Adrenal gland (tissue), 5 donors: Measurements from ENCODE around the gene LILRB1.

Experiments used
- CTCF ChIP-seq, 6 experiments: fragments of 450-650 bp in 4 of 6; fragments of 200-600 bp in 2 of 6; sonication (generic) in 1 of 6; IDR thresholded peaks; 1 replicate in 5 of 6; 2 replicates in 1 of 6; pipeline versions ENCODE4 v1.5.1 to v1.8.0; 2016 to 2021; ENCODE audit warnings: antibody characterized with exemption in 6 of 6, mild to moderate bottlenecking in 2 of 6, moderate library complexity in 1 of 6
- POLR2A ChIP-seq, 2 donors: fragments of 450-650 bp; IDR thresholded peaks; one replicate each; pipeline ENCODE4 v1.6.1; 2017; ENCODE audit warnings: antibody characterized with exemption in 2 of 2, mild to moderate bottlenecking in 2 of 2, moderate library complexity in 1 of 2
- donor health status: DM: no; HTN: no; CAD: no.

- TF ChIP-seq CTCF (IDR thresholded peaks at IDR 0.05): no peak
- no peak for TF ChIP-seq POLR2A (IDR thresholded peaks at IDR 0.05)
These were observed 46.9 kb downstream of the LILRB1 start for GRCh38 chr19:54677217-54677616.
